Suprapubic skin (tissue), 4 donors: ENCODE results near the gene NFATC3. TPM values are rescaled to one million over a fixed set of nuclear protein-coding genes. Genes with fewer than 3 reads are reported as not detected.
"Not testable (repeated sequence)": the region's sequence is repeated elsewhere in the genome, so short reads cannot be mapped to it uniquely, and the experiment has no call there.

Experiments
- DNase-seq, 2 donors: peaks; one replicate each; pipeline ENCODE4 v3.0.0-alpha.2; 2019; ENCODE audit warnings: low spot score in 2 of 2
- H3K27ac ChIP-seq: fragments of 200-600 bp; sonication (generic); one replicate; pipeline ENCODE4 v1.5.1; 2019
- H3K27me3 ChIP-seq: fragments of 200-600 bp; sonication (generic); one replicate; pipeline ENCODE4 v1.5.1; 2019
- H3K36me3 ChIP-seq: fragments of 200-600 bp; sonication (generic); one replicate; pipeline ENCODE4 v1.5.1; 2019
- H3K4me1 ChIP-seq: fragments of 200-600 bp; sonication (generic); one replicate; pipeline ENCODE4 v1.5.1; 2019
- H3K4me3 ChIP-seq: fragments of 200-600 bp; sonication (generic); one replicate; pipeline ENCODE4 v1.5.1; 2019; ENCODE audit warnings: mild to moderate bottlenecking
- H3K9me3 ChIP-seq: fragments of 200-600 bp; sonication (generic); one replicate; pipeline ENCODE4 v1.5.1; 2019
- CTCF ChIP-seq, 2 donors: fragments of 200-600 bp in 1 of 2; fragments of 450-650 bp in 1 of 2; sonication (generic) in 1 of 2; IDR thresholded peaks; one replicate each; pipeline ENCODE4 v1.5.1; 2016 to 2019; ENCODE audit warnings: antibody characterized with exemption in 2 of 2, mild to moderate bottlenecking in 1 of 2, moderate library complexity in 1 of 2
- EP300 ChIP-seq: sonication (generic); formaldehyde crosslinking; IDR thresholded peaks from one replicate; pipeline ENCODE4 v1.6.1; 2017; ENCODE audit warnings: antibody characterized with exemption
- POLR2A ChIP-seq, 2 donors: fragments of 450-650 bp; IDR thresholded peaks; one replicate each; pipeline ENCODE4 v1.6.1; 2017; ENCODE audit warnings: antibody characterized with exemption in 2 of 2, mild to moderate bottlenecking in 2 of 2, moderate library complexity in 2 of 2
- POLR2AphosphoS5 ChIP-seq, 3 donors: sonication (generic); formaldehyde crosslinking; IDR thresholded peaks; one replicate each; pipeline ENCODE4 v1.6.1; 2017; ENCODE audit warnings: antibody characterized with exemption in 3 of 3
- WGBS: methylation state at CpG from one replicate; pipeline ENCODE4 v1.1.5; 2018; 5-methylcytosine and 5-hydroxymethylcytosine counted together
- total RNA-seq, 4 donors: library from RNA; depleted of rRNA; stranded (reverse); fragments of >200 nt; gene quantifications; one replicate each; pipeline ENCODE4 v1.1.0, GENCODE V29; 2016

NFATC3 gene
- total RNA-seq, 4 donors from 2014 or later, result 32.7 to 58.1 (median 36.9) TPM

- peaks cover 2% of the 10 kb centered on the region for H3K4me1 ChIP-seq
- no peak for DNase-seq
- H3K27me3 ChIP-seq, result no peaks in the 10 kb centered on the region
- no peak overlapping the region for H3K4me3 ChIP-seq
- 69% methylated on average over 4 of the region's 4 CpGs for WGBS
- H3K9me3 ChIP-seq, result no peaks in the 10 kb centered on the region
- H3K27ac ChIP-seq, result no peak overlapping the region
- TF ChIP-seq CTCF (IDR thresholded peaks at IDR 0.05), result no peak
- TF ChIP-seq POLR2A (IDR thresholded peaks at IDR 0.05), result no peak
- TF ChIP-seq POLR2AphosphoS5 (IDR thresholded peaks at IDR 0.05), result no peak
- TF ChIP-seq EP300, result no peak
- no peaks in the 10 kb centered on the region for H3K36me3 ChIP-seq
Observed at GRCh38 chr16:68100488-68100887, 15.3 kb downstream of the NFATC3 start.

GRCh38 chr16:68105611-68106010 lies 20.4 kb downstream of the NFATC3 start:
- H3K36me3 ChIP-seq, result no peaks in the 10 kb centered on the region
- H3K4me3 ChIP-seq, result no peak overlapping the region
- H3K27ac ChIP-seq, result no peak overlapping the region
- DNase-seq, result no peak
- H3K9me3 ChIP-seq, result peaks cover 5% of the 10 kb centered on the region
- no peaks in the 10 kb centered on the region for H3K4me1 ChIP-seq
- no peaks in the 10 kb centered on the region for H3K27me3 ChIP-seq
- no peak for TF ChIP-seq CTCF (IDR thresholded peaks at IDR 0.05)
- no peak for TF ChIP-seq POLR2AphosphoS5 (IDR thresholded peaks at IDR 0.05)
- TF ChIP-seq POLR2A (IDR thresholded peaks at IDR 0.05), result no peak
- no peak for TF ChIP-seq EP300
- WGBS, result 99% methylated on average over 3 of the region's 3 CpGs

- WGBS, result 71% methylated on average over 9 of the region's 9 CpGs
- H3K36me3 ChIP-seq, result not testable (repeated sequence)
Observed at GRCh38 chr16:68107230-68107928, 22.2 kb downstream of the NFATC3 start.

GRCh38 chr16:68109156-68109555 lies 24.0 kb downstream of the NFATC3 start:
- H3K4me1 ChIP-seq, H3K27ac ChIP-seq, H3K9me3 ChIP-seq, H3K36me3 ChIP-seq, H3K27me3 ChIP-seq, H3K4me3 ChIP-seq, DNase-seq: not testable (repeated sequence)
- 97% methylated on average over 5 of the region's 5 CpGs for WGBS

More at GRCh38 chr16:68107230-68107928, 22.2 kb downstream of the NFATC3 start:
- H3K27me3 ChIP-seq, H3K9me3 ChIP-seq, H3K4me1 ChIP-seq, H3K27ac ChIP-seq, H3K4me3 ChIP-seq, DNase-seq: not testable (repeated sequence)

GRCh38 chr16:68110611-68111010 lies 25.4 kb downstream of the NFATC3 start:
- 91% methylated on average over 2 of the region's 2 CpGs for WGBS
- H3K4me3 ChIP-seq, H3K9me3 ChIP-seq, H3K4me1 ChIP-seq, H3K27ac ChIP-seq, H3K36me3 ChIP-seq, DNase-seq, H3K27me3 ChIP-seq: not testable (repeated sequence)

GRCh38 chr16:68111379-68111778 lies 26.2 kb downstream of the NFATC3 start:
- Histone ChIP-seq H3K27ac (no peak overlapping the region), H3K4me3 (no peak overlapping the region), H3K9me3 (peaks cover 5% of the 10 kb centered on the region), H3K27me3 (no peaks in the 10 kb centered on the region), H3K36me3 (no peaks in the 10 kb centered on the region), H3K4me1 (peaks cover 11% of the 10 kb centered on the region)
- 85% methylated on average over 2 of the region's 2 CpGs for WGBS
- DNase-seq, result no peak
- TF ChIP-seq CTCF (IDR thresholded peaks at IDR 0.05) (no peak), EP300 (no peak), POLR2AphosphoS5 (IDR thresholded peaks at IDR 0.05) (no peak), POLR2A (IDR thresholded peaks at IDR 0.05) (no peak)
